ENCODE data around the gene EDRF1. TPM values are rescaled to one million over a fixed set of nuclear protein-coding genes. Genes with fewer than 3 reads are reported as not detected.

EDRF1 gene
- total and polyA plus RNA-seq, 4 donors: 9.4 to 54.6 (median 17.6) TPM

GRCh38 chr10:125792342-125793300, 73.1 kb downstream of the EDRF1 start:
- Histone ChIP-seq H3K9me3 (ENCODE audit: control insufficient read depth in 4 of 4, insufficient read depth in 3 of 4, low read length in 3 of 4) (no peaks in the 10 kb centered on the region), H3K9ac (ENCODE audit: insufficient read depth in 1 of 2, low read length in 2 of 2) (no peak overlapping the region), H3K4me1 (ENCODE audit: control insufficient read depth in 5 of 5, insufficient read depth in 5 of 5, low read length in 5 of 5) (no peaks in the 10 kb centered on the region), H3K4me3 (no peak overlapping the region), H3K36me3 (ENCODE audit: control insufficient read depth in 4 of 4, insufficient read depth in 4 of 4, low read length in 4 of 4) (peaks cover 16 to 50% (median 26%) of the 10 kb centered on the region in 4 donors), H3K27ac (ENCODE audit: low read depth in 1 of 2, low read length in 1 of 2) (no peak overlapping the region), H3K27me3 (ENCODE audit: control insufficient read depth in 3 of 3, insufficient read depth in 3 of 3, low read length in 2 of 3) (no peaks in the 10 kb centered on the region)
- ATAC-seq (ENCODE audit: insufficient read depth, low FRiP score): no peak
- no peak for DNase-seq
- WGBS, 2 donors: 89 to 92% methylated on average over 14 of the region's 14 CpGs
- TF ChIP-seq, protein P1, sequence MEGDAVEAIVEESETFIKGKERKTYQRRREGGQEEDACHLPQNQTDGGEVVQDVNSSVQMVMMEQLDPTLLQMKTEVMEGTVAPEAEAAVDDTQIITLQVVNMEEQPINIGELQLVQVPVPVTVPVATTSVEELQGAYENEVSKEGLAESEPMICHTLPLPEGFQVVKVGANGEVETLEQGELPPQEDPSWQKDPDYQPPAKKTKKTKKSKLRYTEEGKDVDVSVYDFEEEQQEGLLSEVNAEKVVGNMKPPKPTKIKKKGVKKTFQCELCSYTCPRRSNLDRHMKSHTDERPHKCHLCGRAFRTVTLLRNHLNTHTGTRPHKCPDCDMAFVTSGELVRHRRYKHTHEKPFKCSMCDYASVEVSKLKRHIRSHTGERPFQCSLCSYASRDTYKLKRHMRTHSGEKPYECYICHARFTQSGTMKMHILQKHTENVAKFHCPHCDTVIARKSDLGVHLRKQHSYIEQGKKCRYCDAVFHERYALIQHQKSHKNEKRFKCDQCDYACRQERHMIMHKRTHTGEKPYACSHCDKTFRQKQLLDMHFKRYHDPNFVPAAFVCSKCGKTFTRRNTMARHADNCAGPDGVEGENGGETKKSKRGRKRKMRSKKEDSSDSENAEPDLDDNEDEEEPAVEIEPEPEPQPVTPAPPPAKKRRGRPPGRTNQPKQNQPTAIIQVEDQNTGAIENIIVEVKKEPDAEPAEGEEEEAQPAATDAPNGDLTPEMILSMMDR (IDR thresholded peaks at IDR 0.05; ENCODE audit: control extremely low read depth, extremely low read depth): no peak

DNA sequence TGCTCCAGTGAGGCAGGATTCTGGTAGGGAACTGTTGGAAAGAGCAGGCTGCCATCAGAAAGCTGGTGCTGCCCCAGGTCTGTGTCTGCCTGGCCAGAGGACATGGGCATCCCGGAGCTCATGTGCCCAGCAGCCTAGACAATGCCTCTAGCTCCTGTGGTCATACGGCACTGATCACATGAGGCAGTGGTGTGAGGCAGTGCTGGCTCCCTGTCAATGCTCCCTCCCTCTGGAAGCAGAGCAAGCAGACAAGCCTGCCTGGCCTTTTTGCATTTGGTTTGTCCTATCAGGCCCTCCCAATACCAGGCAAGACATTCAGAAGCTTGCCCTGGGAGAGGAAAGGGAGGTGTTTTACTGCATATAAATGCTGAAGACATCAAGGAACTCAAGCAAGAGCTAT, 75.6 kb downstream of the EDRF1 start:
- no peaks in the 10 kb centered on the region for H3K27me3 ChIP-seq (ENCODE audit: control insufficient read depth in 3 of 3, insufficient read depth in 3 of 3, low read length in 2 of 3)
- no peaks in the 10 kb centered on the region for H3K4me1 ChIP-seq (ENCODE audit: control insufficient read depth in 5 of 5, insufficient read depth in 5 of 5, low read length in 5 of 5)
- WGBS, 2 donors: 92 to 97% methylated on average over 2 of the region's 2 CpGs
- no peaks in the 10 kb centered on the region for H3K9me3 ChIP-seq (ENCODE audit: control insufficient read depth in 4 of 4, insufficient read depth in 3 of 4, low read length in 3 of 4)
- TF ChIP-seq, protein P1 (IDR thresholded peaks at IDR 0.05; ENCODE audit: control extremely low read depth, extremely low read depth): no peak
- no peak overlapping the region for H3K9ac ChIP-seq (ENCODE audit: insufficient read depth in 1 of 2, low read length in 2 of 2)
- ATAC-seq (ENCODE audit: insufficient read depth, low FRiP score) (no peak), DNase-seq (no peak)
- H3K27ac ChIP-seq (ENCODE audit: low read depth in 1 of 2, low read length in 1 of 2): no peak overlapping the region
- H3K36me3 ChIP-seq (ENCODE audit: control insufficient read depth in 4 of 4, insufficient read depth in 4 of 4, low read length in 4 of 4): peaks cover 16 to 37% (median 20%) of the 10 kb centered on the region in 4 donors
- no peak overlapping the region for H3K4me3 ChIP-seq

DNA sequence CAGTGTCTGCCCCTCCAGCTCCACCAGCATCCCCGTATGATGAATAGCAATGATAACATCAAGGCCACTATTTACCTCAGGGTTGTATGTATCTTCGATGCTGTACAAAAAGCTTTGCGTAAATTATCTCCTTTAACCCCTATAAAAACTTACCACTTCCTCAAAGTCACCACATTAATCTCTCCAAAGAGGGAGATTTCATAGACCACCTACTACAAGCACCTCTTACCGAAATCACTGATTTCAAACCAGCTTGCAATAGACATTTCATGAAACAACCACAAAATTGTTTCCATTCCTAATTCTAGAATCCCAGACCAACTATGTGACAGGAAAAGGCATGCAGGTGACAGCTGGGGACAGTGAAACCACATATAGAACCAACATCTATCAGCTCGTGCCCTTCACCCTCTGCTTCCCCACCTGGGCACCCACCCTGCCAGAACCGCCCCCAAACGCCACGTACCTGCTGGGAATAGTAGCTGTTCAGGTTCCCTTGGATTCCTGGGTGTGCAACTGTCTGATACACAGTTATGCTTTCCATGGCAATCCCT, 76.2 kb downstream of the EDRF1 start:
- ATAC-seq (ENCODE audit: insufficient read depth, low FRiP score) (no peak), DNase-seq (no peak)
- TF ChIP-seq, protein P1 (IDR thresholded peaks at IDR 0.05; ENCODE audit: control extremely low read depth, extremely low read depth): no peak
- Histone ChIP-seq H3K27me3 (ENCODE audit: control insufficient read depth in 3 of 3, insufficient read depth in 3 of 3, low read length in 2 of 3) (no peaks in the 10 kb centered on the region), H3K4me1 (ENCODE audit: control insufficient read depth in 5 of 5, insufficient read depth in 5 of 5, low read length in 5 of 5) (no peaks in the 10 kb centered on the region), H3K36me3 (ENCODE audit: control insufficient read depth in 4 of 4, insufficient read depth in 4 of 4, low read length in 4 of 4) (peaks cover 16 to 37% (median 20%) of the 10 kb centered on the region in 4 donors), H3K9ac (ENCODE audit: insufficient read depth in 1 of 2, low read length in 2 of 2) (no peak overlapping the region), H3K9me3 (ENCODE audit: control insufficient read depth in 4 of 4, insufficient read depth in 3 of 4, low read length in 3 of 4) (no peaks in the 10 kb centered on the region), H3K27ac (ENCODE audit: low read depth in 1 of 2, low read length in 1 of 2) (no peak overlapping the region), H3K4me3 (no peak overlapping the region)
- 79 to 88% methylated on average over 8 of the region's 8 CpGs for WGBS, 2 donors
